CD8-positive, alpha-beta memory T cell (primary cell): ENCODE data around the gene BHLHA15. TPM values are rescaled to one million over a fixed set of nuclear protein-coding genes. Genes with fewer than 3 reads are reported as not detected.
A peak's percentile ranks its signal among the peaks of the same experiment; 100 is the strongest.

Experiments used
- CTCF ChIA-PET: fragments of 350-600 bp; sonication (Branson Sonifier 250); formaldehyde crosslinking; loops from one replicate; lab custom pipeline; 2021; ENCODE audit warnings: antibody characterized with exemption; lab: Charles Lee
- POLR2A ChIA-PET: fragments of 350-600 bp; sonication (Branson Sonifier 250); formaldehyde crosslinking; loops from one replicate; lab custom pipeline; 2021; ENCODE audit warnings: antibody characterized with exemption; lab: Charles Lee
- DNase-seq, 5 donors: peaks; one replicate each; pipeline versions ENCODE4 v3.0.0 to v3.0.0-alpha.2; 2020 to 2022; ENCODE audit warnings: mixed read lengths in 1 of 5
- H3K27ac ChIP-seq: one replicate; pipeline ENCODE4 v1.7.0; 2013; ENCODE audit warnings: low read depth, mild to moderate bottlenecking, low read length, moderate library complexity
- H3K27me3 ChIP-seq: 2 replicates; pipeline ENCODE4 v1.7.0; 2013; ENCODE audit warnings: low read length, mild to moderate bottlenecking; ENCODE audit not compliant: insufficient read depth, poor library complexity, severe bottlenecking
- H3K36me3 ChIP-seq: 2 replicates; pipeline ENCODE4 v1.7.0; 2013; ENCODE audit warnings: mild to moderate bottlenecking, low read length, moderate library complexity; ENCODE audit not compliant: insufficient read depth
- H3K4me1 ChIP-seq: 2 replicates; pipeline ENCODE4 v1.7.0; 2013; ENCODE audit warnings: mild to moderate bottlenecking, low read length, moderate library complexity; ENCODE audit not compliant: insufficient read depth
- H3K4me3 ChIP-seq: 2 replicates; pipeline ENCODE4 v1.7.0; 2013; ENCODE audit warnings: mild to moderate bottlenecking, low read length
- H3K9me3 ChIP-seq: 2 replicates; pipeline ENCODE4 v1.7.0; 2013; ENCODE audit warnings: mild to moderate bottlenecking, low read length
- H3K27ac Mint-ChIP-seq, 8 donors: one replicate each; pipeline ENCODE4 v1.8.0; 2020 to 2021; ENCODE audit warnings: mixed read lengths in 8 of 8, mild to moderate bottlenecking in 6 of 8, inconsistent platforms in 3 of 8, moderate library complexity in 3 of 8
- H3K27me3 Mint-ChIP-seq, 2 donors: one replicate each; pipeline ENCODE4 v1.8.0; 2020 to 2021; ENCODE audit warnings: mixed read lengths in 2 of 2, mild to moderate bottlenecking in 1 of 2, moderate library complexity in 1 of 2
- H3K36me3 Mint-ChIP-seq, 3 donors: one replicate each; pipeline ENCODE4 v1.8.0; 2020 to 2021; ENCODE audit warnings: mixed read lengths in 3 of 3, inconsistent platforms in 1 of 3, mild to moderate bottlenecking in 1 of 3
- H3K4me1 Mint-ChIP-seq, 3 donors: one replicate each; pipeline ENCODE4 v1.8.0; 2020 to 2021; ENCODE audit warnings: mixed read lengths in 3 of 3, inconsistent platforms in 1 of 3, mild to moderate bottlenecking in 1 of 3
- H3K4me3 Mint-ChIP-seq, 7 donors: one replicate each; pipeline ENCODE4 v1.8.0; 2020 to 2021; ENCODE audit warnings: mixed read lengths in 7 of 7, mild to moderate bottlenecking in 6 of 7, moderate library complexity in 4 of 7, inconsistent platforms in 2 of 7
- H3K9me3 Mint-ChIP-seq, 5 donors: one replicate each; pipeline ENCODE4 v1.8.0; 2020 to 2022; ENCODE audit warnings: mixed read lengths in 5 of 5, mild to moderate bottlenecking in 3 of 5, moderate library complexity in 2 of 5, inconsistent platforms in 1 of 5
- polyA plus RNA-seq: library from polyadenylated mRNA; unstranded; fragments of 300-500 nt; fragmentation: Illumina TruSeq; gene quantifications from one replicate; pipeline ENCODE4 v1.2.3, GENCODE V29; 2021
- total RNA-seq, 2 experiments: library from RNA; stranded (reverse); gene quantifications; one replicate each; pipeline ENCODE4 v1.2.3, GENCODE V29; 2021

Gene BHLHA15
- total and polyA plus RNA-seq, 3 experiments from 2014 or later = not detected

DNA sequence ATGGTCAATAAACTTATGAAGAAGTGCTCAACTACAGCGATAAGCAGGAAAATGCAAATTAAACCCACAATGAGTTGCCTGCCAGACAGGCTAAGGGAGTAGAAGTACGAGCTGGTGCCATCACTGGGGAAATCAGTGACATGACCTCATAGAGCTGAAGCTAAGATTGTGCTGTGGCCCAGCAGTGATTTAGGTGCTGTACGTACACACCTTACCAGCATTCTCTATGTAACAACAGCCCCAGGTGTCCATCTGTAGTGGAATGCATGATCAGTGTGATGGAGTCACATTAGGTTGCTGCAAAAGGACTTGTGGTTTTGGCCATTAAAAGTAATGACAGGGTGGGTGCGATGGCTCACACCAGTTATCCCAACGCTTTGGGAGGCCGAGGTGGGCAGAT is 46.5 kb downstream of the BHLHA15 start:
- H3K9me3 Mint-ChIP-seq = no peaks in the 10 kb centered on the region
- ChIA-PET CTCF (interaction anchor here (1.5 kb wide), 1 partner anchor 9 kb away, joined by 4 read pairs; no protein-coding TSS in a partner anchor), POLR2A (no interaction called here)
- H3K27me3 Mint-ChIP-seq = no peaks in the 10 kb centered on the region
- H3K4me1 Mint-ChIP-seq = peaks cover 13 to 27% (median 18%) of the 10 kb centered on the region in 3 donors
- DNase-seq = no peak
- no peaks in the 10 kb centered on the region for H3K27me3 ChIP-seq
- H3K27ac Mint-ChIP-seq = peak overlapping the region in 1 of 8 donors; percentile 43
- H3K9me3 ChIP-seq = no peaks in the 10 kb centered on the region
- H3K4me3 Mint-ChIP-seq = no peak overlapping the region
- H3K36me3 ChIP-seq = peaks cover 6% of the 10 kb centered on the region
- no peak overlapping the region for H3K4me3 ChIP-seq
- peaks cover 0 to 52% (median 9%) of the 10 kb centered on the region in 3 donors for H3K36me3 Mint-ChIP-seq
- H3K4me1 ChIP-seq = peaks cover 11% of the 10 kb centered on the region
- H3K27ac ChIP-seq = no peak overlapping the region

Other genes starting within 250 kb of the BHLHA15 start
- not detected for gene OCM2, start 221.2 kb upstream of the BHLHA15 start, total RNA-seq
- not detected for gene OCM2, start 221.2 kb upstream of the BHLHA15 start, polyA plus RNA-seq
- 10 to 100 TPM; 16.0 to 17.1 TPM for gene LMTK2, start 104.6 kb upstream of the BHLHA15 start, total RNA-seq
- gene LMTK2, start 104.6 kb upstream of the BHLHA15 start, polyA plus RNA-seq = 4.6 TPM
- 10 to 100 TPM; 33.7 to 34.2 TPM for gene TECPR1, start 40.8 kb downstream of the BHLHA15 start, total RNA-seq
- gene TECPR1, start 40.8 kb downstream of the BHLHA15 start, polyA plus RNA-seq = 22.7 TPM
- 10 to 100 TPM; 58.4 to 65.0 TPM for gene BRI3, start 70.2 kb downstream of the BHLHA15 start, total RNA-seq
- gene BRI3, start 70.2 kb downstream of the BHLHA15 start, polyA plus RNA-seq = 15.4 TPM
- gene BAIAP2L1, start 189.7 kb downstream of the BHLHA15 start, total RNA-seq = 1 to 10 TPM in 1 of 2 experiments, under 1 TPM in 1; 0.58 to 1.3 TPM
- 0.29 TPM for gene BAIAP2L1, start 189.7 kb downstream of the BHLHA15 start, polyA plus RNA-seq